Activated CD4-positive, alpha-beta T cell treated with anti-CD3 and anti-CD28 coated beads, Interleukin-2, amount 50 U/mL, for 1 hour (primary cell): Measurements from ENCODE around the gene KCNH4.

Source experiments
- DNase-seq: peaks from one replicate; pipeline ENCODE4 v3.0.0-alpha.2; 2020

The KCNH4 gene

DNA sequence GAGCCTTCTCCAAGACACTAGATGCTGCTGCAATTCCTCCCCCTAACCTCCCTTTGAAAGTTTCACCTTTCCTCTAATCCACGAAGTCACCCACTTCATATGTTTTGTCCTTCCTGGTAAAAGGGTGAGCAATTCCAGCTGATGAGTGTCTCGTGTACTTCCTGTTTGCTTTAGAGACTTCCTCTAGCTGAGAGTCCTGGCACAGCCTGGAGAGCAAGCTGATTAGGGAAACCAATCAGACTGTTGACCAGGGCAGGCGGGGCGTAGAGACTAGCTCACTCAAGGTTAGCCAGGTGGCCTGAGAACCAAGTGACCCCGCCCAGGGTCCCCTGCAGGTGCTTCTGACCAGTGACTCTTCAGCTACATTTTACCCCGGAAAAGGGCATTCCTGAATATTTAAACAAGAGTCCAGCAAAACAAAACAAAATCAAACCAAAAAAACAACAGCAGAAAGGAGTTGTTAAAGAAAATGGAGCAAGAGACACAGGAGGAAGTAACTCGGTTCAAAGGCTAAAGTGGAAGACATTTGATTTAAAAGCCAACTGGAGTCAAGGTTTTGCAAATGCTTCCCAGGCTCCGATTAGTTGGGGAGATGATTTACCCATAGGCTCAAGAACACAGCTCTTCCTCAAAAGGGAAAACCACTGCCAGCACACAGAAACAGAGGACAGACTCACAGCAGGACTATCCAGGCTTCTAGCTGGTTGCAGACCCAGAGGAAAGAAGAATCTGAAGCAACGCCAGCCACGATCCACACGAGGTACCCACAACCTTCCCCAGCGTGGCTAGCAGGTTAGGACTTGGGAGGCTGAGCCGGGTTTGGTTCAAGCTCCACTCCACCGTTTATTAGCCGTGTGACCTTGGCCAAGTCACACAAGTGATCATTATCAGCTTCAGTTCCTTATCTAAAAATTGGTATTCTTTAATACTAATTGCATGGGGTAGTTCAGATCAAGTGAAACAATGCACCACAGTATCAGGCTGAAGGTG, 45.0 kb downstream of the KCNH4 start:
- DNase-seq = no peak

DNA sequence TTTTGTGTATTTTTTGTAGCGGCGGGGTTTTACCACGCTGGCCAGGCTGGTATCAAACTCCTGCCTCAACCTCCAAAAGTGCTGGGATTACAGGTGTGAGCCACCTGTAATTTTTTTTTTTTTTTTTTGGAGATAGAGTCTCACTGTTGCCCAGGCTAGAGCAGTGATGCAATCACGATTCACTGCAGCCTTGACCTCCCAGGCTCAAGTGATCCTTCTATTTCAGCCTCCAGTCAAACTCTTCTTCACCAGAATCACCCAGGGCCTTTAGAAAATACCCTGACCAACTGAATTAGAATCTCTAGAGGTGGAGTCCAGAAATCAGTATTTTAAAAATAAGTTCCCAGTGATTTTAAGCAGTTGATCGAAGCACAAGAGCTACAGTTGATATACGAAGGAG, 45.8 kb downstream of the KCNH4 start:
- DNase-seq = no peak

DNA sequence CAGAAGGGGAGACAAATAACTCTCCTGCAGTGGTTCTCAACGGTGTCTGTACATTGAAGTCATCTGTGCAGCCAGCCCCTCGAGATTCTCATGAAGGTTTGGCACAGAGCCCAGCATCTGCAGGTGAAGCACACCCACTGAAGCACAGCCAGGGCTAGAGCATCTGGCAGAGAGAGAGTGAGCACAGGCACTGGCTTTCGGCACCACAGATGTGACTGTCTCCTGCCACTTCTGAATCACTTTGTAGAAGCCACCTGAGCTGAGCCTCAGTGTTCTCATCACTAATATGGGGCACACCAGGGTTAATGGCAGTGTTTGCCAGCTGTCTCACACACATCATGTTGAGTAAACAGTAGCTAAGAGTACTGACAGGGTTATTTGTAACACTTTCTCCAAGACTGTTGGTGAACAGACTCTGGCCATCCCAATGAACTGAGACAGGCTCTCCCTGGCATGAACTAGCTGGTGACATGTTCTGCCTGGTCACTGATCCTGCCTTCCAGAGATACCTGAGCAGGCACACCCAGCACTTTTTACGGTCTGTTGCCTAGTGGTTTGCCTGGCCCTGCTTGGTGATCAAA, 47.4 kb downstream of the KCNH4 start:
- DNase-seq = peak; percentile 27

DNA sequence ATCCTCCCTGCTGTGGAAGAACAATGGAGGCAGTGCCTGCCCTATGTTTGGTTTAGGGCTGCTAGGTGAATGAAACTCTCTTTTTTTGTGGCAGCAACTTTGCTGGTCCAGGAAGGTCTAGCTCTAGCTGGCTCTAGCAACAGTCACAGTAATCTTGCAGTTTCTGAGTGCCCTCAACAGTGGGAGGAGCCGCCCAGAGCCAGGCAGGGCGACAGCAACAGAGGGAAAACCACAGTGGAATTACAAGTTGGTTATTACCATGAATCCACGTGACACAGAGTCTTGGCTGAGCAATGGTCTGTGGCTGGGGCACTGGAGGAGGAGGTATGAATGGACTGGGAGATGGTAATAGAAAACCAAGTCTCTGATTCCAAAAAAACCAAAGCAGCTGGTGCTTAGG, 48.0 kb downstream of the KCNH4 start:
- no peak for DNase-seq

DNA sequence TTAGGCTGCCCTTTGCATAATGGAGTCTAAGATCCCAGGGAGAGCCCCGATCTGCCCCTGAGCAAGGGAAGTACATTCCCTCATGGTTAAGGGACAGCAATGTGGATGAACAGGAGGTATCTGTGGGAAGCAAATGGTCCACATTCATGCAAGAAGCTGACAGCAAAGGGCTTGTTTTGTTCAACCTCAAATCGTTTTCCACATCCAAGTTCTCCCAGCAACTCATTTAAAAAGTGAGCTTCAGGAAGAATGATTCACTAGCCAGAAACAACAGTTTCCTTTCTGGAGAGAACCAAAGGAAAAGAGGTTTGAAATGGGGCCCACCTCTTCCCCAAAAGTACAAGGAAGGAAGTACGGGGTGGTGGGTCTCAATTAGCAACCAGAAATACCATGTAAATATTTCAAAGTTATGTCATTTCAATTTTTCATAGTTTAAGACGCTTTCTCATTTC, 48.9 kb downstream of the KCNH4 start:
- no peak for DNase-seq

DNA sequence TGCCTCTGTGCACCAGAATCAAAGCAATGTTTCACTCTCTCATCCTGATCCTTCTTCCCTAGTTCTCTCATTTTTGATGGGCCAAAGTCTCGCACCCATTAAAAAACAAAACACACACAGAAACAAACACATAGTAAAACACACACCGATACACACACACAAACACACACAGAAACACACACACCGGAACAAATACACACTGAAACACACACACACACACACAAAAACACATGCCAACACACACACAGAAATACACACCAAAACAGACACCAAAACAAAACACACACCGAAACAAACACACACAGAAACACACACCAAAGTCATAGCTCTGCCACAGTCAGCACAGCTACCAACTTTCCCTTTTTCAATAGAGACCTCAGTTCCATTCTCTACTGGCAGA, 49.7 kb downstream of the KCNH4 start:
- DNase-seq = no peak

DNA sequence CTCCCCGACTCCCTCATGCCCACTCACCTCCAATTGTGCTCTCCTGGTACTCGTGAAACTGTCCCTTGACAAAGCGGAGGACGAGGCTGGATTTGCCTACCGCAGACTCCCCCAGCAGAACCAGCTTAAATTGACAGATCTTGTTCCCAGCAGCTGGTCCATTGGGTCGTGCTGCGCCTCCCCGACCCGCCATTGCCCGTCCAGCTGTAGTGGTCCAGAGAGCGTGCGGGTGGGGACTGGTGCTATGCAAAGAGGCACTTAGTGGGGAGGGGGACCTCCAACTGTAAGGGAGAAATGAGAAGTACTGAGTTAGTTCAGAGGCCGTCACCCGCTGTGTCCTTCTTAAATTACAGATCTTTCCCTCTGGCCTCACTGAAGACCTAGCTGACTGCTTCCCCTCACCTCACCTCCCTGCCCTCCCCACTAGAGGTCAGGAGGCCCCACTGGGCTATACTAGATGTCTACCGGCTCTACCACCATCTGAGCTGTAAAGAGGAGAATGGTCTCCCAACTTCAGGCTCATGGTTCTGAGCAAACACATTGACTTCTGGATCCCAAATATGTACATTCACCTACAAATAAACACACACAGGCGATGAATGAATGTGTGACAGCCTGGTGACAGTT, 50.5 kb downstream of the KCNH4 start:
- DNase-seq = no peak

DNA sequence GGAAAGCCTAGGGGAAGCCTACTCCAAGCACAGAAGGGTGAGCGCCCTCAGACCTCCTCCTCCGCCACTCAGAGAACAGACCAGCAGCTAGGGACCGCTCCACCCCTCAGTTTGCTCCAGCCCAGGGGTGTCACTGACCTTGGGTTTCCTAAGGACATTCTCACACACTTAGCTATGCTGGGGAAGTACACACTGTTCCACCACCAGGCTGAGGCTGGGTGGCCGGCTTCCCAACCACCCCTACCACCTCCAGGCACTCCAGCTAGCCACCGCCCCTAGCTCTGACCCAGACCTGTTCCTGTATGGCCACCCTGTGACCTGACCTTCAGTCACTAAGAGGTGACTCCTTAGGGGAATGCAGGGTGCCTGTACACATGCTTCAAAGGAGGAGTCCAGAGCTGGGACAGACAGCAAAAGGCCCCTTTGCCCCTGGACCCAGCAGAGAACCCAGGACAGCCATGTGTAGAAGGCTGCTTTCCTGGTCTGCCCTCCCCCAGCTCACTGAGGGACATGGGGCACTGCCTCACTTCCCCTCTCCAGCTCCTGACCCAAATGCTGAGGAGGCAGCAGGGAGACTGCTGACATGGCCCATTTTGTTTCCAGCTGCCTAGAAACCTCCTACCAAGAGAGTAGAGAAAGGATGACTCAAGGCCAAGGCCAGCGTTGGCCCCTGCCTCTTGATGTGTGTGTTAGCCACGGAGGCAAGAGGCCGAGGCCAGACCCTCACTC, 51.7 kb downstream of the KCNH4 start:
- no peak for DNase-seq

DNA sequence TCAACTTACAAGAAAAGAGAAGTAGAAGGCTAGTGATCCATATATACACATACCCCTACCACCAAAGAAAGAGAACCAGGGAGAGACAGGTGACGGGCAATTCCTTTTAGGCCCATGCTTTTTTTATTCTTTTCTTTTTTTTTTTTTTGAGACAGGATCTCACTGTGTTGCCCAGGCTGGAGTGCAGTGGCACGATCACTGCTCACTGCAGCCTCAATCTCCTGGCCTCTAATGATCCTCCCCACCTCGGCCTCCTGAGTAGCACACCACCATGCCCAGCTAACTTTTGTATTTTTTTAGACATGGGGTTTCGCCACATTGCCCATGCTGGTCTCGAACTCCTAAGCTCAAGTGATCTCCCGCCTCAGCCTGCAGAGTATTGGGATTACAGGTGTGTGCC, 53.5 kb downstream of the KCNH4 start:
- no peak for DNase-seq

DNA sequence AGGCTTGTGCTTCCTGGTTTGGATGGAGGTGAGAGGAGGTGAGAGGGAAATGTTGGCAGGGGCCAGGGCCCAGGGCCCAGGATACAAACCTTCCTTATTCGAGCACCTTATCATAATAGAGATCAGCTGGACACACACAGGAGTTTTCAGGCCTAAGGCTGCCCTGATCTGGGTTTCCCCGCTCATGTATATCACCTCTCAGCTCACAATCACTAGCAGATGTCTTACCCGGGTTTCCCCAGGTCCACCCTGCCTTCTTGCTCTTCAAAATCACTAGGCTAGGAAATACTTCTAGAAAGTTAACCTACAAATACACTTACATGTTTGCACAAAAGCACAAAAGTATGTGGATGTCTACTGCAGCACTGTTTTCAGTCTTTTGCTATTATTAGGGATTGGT, 54.1 kb downstream of the KCNH4 start:
- DNase-seq = no peak

DNA sequence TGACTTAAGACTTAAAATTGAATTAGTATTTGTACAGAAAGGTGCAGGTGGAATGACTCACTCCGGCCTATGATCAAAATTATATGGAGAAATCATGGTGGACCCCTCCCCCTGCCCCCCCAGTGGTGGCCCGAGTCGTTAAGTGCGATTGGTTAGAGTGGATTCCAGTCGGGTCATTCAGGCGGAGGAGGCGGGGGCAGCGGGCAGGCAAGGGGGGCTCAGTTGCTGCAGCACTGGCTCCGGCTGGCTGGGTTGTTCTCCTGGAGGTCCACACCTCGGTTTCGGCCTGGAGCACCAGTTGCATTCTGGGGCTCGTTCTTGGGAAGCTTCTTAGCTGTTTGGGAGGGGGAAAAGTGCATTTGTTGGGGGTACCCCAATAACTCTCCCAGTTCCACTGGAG, 55.4 kb downstream of the KCNH4 start:
- DNase-seq = no peak

DNA sequence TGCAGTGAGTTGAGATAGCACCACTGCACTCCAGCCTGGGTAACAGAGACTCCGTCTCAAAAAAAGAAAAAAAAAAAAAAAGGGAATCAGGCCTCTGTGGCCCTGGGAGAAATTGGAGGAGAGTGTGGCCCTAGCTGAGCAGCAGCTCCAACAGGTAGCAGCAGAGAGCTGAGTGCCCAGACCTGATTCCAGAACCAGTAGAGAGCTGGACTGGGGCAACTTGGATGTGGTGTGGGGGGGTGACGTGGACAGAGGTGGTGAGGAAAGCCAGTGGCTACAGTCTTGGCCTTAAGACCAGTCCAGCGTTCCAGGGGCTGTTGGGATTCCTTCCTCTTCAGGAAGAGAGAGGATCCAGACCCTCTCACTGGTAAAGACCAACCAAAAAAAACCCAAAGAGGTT, 56.7 kb downstream of the KCNH4 start:
- no peak for DNase-seq

DNA sequence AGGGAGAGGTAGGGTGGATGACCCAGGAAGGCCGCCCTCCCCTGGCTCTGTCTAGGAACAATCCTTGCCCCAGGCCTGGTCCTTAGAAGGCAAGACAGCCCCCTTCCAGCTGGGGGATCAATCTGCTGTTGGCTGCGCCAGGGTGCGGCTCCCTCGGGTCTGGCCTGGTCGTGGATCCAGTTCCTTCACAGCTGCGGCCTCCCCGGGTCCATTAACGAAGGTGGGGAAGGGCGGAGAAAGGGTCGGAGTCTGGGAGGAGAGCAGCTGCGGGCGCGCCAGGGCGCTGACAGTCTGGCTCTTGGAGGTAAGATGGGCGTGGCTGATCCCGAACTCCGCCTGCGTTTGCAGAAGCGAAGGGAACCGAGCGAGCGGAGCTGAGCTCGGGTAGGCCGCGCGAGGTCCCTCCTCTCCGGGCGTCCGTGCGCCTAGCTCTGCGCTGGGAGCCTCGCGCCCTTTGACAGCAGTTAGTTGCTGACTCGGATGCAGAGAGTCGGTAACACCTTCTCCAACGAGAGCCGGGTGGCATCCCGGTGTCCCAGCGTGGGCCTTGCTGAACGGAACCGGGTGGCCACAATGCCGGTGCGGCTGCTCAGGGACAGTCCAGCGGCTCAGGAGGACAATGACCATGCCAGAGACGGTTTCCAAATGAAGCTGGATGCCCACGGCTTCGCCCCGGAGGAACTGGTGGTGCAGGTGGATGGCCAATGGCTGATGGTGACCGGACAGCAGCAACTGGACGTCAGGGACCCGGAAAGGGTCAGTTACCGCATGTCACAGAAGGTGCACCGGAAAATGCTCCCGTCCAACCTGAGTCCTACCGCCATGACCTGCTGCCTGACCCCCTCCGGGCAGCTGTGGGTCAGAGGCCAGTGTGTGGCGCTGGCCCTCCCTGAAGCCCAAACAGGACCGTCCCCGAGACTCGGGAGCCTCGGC, 58.3 kb downstream of the KCNH4 start, which contains the start of gene HSPB9:
TSS of gene HSPB9 (plus strand) at position 434 of the 933 bp plus-strand sequence. CDS start at position 481, 47 bp downstream.
- DNase-seq = no peak

DNA sequence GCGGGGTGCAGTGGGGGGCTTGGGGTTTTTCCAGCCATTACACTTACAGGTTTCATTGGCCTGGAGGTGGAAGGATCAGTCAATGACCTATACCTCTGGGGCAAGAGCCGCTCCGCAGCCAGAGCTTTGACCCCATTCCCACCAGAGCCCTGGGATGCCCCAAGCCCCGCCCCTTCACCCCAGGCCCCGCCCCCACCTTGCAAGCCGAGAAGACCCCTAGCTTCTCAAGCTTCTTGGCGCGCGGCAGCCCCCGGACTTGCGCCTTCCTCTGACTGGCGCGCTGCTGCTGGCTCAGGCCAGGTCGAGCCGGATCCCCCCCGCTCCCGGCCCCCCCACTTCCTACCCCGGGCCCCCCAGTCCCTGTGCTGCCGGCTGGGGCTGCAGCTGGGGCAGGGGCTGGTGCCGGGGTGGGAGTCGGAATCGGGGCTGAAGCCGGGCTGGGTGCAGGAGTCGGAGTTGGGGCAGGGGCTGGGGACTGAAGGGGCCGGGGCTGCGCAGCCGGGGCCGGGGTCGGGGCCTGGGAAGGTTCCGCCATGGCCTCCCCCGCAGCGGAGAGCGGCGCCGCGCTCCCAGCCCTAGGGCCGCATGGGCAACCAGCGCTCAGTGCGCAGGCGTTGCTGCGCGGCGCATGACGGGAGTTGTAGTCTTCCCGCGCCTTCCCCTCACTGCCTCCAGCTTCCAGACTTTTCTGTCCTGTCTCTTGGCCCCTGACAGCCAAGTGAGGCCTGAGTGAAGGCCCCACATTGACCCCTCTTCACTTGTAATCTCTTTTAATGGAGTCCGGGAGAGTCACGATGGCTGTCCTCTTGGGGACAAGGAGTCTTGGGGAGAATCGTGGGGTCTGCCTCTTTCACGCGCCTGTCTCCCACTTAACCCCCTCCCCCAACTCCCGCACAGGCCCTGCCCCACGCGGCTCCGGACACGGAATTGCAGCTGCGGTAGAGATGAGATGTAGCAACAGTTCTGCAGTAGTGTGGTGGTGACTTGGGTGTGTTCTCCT, 59.9 kb downstream of the KCNH4 start, which contains the start of gene KAT2A:
TSS of gene KAT2A (minus strand) at position 598 of the 1,000 bp plus-strand sequence. CDS start at position 535, 63 bp downstream.
- peak; percentile 73 for DNase-seq

DNA sequence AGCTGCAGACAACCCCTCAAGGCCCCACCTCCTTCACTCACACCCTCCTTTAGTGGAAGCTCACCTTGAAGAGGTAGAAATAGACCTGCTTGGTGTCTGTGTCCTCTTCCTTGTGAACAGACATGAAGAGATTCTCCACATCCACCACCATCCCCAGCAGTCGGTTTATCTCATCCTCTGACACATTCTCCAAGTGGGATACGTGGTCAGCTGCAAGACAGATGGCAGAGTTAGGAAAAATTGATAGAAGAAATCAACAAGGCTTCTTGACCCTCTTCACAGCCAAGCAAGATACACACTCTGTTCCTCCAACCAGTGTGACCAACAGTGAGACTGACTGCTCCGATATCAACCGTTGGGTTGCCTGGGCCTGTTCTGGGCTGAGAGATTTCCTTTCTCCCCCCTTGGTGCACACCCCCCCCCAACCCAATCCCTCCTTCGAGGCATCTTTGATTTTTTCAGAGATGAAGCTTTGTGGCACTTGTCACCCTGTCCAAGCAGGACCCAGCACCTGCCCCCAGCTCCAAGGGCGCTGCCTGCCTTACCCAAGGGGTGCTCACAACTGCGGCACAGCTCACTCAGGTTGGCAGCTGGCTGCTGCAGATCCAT, 60.7 kb downstream of the KCNH4 start:
- no peak for DNase-seq

DNA sequence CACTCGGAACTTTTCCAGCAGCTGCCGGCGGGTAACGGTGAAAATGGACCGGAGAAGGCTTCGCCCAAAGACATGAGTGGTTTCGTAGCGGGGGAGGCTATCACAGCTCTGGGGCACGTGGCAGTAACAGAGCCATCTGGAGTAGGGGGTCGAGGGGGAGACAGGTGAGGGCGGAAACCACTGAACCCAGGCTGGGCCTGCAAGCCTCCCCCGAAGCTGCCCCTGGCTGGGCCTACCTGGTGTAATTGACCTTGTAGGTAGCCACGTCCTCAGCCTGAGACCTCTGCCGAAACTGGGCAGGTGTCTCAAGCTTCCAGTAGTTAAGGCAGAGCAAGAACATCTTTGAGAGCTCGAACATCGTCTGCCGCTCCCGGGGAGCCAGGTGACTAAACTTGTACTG, 61.6 kb downstream of the KCNH4 start:
- no peak for DNase-seq

DNA sequence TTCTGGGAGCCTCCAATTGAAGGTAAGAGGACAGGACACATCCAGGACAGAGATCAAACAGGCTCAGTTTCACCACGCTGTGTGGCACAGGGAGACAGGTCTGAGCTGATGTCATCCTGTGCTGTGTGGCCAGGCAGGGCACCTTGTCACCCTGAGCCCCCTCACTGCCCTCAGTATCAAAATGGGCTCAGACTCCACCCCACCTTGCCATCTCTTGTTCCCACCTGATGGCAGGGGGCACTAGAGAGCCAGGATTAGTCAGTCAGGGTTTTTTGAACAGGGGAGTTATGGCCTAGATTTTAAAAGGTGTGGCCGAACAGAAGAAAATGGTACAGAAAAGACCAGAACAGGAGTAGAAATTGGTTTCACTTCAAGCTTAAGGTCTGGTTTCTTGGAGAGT, 62.4 kb downstream of the KCNH4 start:
- DNase-seq = peak; percentile 42

DNA sequence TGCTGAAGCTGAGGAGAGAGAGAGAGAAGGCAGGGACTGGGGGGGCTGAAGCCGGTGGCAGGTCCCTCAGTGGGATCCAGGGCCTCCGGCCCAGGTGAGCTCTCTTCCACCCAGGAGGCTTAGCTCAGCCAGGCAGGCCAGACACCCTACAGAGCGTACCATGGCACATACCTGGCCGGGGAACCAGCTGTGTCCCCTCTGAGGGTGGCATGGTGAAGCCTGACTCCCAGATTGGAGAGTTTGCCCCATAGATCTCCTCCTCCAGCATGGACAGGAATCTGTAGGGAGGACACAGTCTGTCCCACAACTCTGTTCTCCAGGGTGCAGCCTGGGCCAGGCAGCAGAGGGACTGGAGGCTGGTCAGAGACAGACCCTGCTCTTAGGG, 62.8 kb downstream of the KCNH4 start:
- DNase-seq = no peak

DNA sequence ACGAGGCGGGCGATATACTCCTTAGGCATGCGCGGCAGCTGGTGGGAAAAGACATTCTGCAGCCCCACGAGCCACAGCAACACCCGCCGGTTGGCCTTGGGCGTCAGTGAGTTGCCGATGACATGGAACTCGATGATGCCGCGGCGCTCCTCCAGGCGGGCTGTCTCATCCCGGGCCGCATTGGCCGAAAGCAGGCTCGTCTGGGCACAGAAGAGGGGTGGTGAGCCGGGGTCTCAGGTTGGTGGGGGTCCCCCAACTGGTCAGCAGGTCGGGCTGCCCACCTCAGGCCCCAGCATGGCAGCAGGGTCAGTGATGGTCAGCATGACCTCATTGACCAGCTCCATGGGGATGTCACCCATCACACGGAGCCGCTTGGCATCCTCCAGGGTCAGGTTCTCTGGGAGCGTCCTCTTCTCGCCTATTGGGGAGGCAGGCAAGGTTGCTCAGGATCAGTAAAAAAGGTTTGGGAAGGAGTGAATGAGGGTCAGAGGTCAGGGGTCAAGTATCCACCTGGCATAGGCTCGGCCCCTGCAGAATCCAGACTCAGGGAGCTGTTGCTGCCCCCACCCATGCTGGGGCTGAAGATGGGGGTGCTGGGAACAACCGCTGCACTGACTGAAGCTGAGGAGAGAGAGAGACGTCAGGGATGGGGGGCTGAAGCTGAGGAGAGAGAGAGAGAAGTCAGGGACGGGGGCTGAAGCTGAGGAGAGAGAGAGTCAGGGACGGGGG, 63.4 kb downstream of the KCNH4 start:
- DNase-seq = no peak
